GM19397 (cell line): ENCODE results near the gene COL8A2.

Experiments used
- ATAC-seq: cut with Tn5 transposase; IDR thresholded peaks from one replicate; pipeline ENCODE4 v1.9.1; 2021; ENCODE audit warnings: mild to moderate bottlenecking, moderate library complexity; ENCODE audit not compliant: unreplicated experiment

COL8A2 gene

DNA sequence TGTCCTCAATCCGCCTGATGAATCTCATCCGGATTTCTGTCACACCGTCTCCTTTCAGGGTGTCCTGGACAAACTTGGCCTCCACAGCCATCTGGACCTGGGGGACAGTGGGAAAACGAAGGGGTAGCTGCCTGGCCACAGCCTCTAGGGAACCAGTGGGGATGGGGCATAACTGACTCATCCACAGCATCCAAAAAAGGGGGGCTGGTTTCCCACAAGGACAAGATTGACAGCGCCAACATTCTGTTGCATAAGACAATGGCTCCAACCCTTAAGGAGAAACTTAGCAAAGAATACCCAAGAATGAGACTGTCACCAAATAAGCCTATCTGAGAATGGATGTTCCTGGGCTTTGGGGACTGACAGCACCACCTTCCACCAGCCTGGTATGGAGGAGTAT is 12.2 kb upstream of the COL8A2 start:
- no peak for ATAC-seq

DNA sequence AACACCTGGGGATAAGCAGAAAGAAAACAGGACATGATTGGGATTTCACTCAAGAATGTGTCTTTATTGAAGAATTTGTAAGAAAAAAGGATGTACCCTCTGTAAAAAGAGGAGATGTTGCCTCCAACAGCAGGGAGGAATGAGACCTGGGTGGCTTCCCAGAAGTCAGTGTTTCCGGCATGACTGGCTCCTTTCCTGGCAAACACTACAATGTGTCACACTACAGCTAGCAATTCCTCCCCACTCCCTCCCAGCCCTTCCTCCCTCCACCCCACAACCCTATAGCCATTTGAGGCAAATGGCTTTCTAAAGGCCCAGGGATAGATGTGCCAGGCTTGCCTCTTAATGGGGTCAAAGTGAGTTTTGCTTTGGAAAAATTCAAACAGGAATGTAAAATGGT is 11.5 kb upstream of the COL8A2 start:
- ATAC-seq, result no peak

DNA sequence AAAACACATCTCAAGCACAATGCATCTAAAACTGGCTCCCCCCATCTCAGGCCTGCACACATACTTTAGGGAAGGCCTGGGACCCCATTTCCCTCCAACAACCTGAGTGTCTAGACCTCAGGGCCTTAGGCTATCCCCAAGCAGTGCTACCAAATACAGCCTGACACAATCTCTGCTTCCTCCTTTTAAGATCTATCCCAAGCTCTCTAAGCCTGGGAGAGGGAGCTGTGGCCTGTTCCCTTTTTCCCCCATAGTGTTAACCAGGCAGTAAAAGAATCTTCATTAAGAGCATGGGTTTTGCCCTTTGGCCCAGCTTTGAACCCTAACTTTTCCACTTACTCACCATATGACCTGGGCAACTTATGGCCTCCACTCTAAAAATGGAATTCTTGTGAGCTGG is 10.8 kb upstream of the COL8A2 start:
- ATAC-seq, result no peak

DNA sequence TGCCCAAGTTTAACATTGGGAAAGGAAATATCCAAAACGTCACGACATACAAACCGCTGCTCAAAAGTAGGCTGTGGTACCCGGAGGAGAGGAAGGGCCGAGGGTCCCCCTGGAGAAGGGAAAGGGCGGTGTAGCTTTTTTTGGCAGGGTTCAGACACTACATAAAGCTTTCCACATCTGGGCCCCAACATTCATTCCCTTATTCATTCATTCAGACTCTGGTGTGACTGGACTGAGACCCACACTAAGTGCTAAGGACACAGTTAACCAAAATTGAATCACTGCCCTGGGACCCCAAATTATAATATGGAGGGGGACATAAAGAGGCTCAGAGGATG is 10.3 kb upstream of the COL8A2 start:
- no peak for ATAC-seq

DNA sequence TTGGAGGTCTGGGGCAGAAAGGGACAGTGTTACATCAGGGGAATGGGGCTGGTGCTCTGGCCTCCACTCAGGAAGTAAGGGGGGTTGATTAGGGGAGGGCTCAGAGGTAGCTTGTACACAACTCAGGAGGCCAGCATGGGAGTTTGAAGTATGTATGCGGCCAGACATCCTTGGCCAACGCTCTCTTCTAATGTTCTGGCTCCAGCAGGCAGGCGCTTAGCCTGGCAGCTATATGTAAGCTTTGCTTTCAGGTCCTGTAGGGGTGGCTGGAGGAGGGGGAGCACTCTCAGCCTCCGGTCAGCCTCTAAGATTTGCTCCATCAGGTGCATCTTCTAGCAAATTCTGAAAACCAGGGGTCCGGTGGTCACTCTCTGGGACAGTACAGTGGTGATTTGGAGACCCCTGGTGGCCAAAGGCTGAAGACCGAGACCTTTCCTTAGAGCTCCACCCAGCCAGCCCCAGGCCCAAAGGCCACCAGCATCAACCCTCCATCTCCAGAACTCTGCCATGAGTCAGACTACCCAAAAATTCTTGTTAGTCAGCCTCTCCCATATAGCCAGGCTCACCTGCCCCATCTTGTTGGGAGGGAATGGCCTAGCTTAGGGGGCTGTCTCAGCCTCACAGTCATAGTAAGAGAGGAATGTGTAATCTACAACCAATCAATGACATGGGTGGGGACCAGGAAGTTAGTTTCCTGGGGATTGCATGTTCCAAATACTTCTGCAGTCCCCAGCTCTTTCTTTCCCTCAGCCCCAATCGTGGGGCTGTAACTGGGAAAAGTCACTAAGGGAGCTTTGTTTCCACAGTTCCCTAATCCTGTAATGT is 9.7 kb upstream of the COL8A2 start:
- no peak for ATAC-seq

DNA sequence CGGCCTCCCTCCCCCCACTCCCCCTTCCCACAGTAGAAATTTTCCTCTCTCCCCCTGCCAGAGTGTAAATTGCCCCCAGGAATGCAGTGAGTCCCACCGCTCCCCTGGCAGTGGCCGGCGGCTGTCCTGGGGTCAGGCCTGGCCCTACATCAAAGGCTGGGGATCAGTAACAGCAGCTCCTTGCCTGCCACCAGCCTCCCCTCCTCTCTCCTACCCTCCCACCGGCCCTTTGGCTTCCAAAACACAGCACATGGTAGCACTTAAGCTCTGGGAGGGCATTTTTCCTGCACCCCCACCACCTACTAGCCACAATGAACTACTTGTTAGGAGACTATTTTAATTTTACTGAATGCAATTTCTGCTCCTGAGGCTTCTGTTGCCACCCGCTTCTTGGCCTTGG is 9.0 kb upstream of the COL8A2 start:
- no peak for ATAC-seq

DNA sequence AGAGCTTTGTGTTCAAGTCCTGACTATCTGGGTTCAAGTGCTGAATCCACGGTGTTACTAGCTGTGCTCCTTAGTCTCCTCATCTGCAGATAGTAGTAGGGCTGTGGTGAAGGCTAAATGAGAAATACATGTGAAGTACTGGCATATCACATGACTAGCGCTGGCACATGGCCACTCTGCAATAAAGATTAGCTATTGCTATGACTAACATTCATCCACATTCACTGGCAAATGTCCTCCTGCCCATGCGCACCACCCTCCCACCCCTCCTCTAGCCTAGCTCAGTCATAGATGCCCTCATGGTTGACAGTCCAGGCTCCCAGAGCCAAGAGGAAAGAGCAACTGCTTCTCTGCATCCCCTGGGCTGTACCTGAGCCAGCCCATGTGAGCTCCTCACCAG is 8.5 kb upstream of the COL8A2 start:
- ATAC-seq, result no peak

DNA sequence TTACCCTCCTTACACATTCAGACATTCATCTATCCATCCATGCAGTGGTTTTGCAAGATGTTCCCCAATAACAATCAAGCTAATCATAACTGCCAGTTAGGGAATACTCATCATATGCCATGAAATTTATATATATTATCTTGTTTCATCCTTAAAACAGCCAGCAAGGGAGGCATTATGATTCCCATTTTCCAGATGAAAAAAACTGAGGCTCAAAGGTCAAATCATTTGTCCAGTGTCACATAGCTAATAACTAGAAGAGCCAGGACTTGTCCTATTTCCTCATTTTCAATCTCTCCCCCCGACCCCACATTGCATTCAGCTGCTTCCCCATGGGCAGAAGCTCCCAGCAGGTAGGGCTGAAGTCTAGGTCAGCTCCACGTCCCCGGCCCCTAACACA is 7.0 kb upstream of the COL8A2 start:
- no peak for ATAC-seq

DNA sequence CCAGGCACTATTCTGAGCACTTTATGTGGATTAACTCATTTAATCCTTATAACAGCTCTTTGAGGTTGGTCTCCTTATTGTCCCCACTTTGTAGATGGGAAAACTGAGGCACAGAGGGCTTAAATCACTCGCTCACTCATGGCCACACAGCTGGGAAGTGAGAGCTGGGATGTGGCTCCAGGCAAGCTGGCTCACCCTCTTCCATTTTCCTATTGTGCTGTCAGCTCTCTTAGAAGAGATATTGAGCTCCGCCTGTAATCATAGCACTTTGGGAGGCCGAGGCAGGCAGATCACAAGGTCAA is 3.8 kb upstream of the COL8A2 start:
- ATAC-seq, result no peak

DNA sequence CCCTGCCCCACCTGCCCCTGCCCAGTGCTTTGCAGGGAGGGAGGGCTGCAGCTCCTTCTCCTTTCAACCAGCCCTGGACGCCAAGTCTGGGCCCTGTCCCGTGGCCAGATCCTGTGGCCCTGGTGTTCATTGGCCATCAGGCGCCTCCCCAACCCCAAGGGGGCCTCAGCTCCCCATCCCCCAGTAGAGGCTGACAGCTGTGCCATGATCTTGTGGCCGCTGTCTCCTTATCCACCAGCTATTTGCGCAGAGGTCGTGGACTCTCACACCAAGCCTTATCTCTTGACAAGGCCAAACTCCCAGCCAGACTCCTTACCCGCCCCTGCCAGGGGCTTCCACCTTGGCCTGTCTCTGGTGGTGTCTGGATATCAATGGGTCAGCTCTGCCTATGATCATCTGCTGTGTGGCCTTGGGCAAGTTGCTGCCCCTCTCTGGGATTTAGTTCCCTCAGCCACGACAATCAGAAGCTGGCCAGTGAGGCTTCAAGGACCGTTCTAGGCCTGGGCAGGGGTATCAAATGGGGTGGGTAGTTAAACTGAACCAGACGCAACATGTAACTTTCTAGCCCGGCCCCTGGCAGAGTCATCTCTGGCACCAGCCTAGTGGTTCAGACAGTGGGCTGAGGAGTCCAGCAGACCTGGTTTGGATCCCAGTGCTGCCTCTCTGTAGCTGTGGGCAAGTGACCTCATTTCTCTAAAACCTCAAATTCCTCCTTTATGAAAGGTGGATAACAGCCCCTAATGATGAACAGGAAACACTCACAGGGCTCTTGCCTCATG is 3.3 kb upstream of the COL8A2 start:
- ATAC-seq, result no peak

DNA sequence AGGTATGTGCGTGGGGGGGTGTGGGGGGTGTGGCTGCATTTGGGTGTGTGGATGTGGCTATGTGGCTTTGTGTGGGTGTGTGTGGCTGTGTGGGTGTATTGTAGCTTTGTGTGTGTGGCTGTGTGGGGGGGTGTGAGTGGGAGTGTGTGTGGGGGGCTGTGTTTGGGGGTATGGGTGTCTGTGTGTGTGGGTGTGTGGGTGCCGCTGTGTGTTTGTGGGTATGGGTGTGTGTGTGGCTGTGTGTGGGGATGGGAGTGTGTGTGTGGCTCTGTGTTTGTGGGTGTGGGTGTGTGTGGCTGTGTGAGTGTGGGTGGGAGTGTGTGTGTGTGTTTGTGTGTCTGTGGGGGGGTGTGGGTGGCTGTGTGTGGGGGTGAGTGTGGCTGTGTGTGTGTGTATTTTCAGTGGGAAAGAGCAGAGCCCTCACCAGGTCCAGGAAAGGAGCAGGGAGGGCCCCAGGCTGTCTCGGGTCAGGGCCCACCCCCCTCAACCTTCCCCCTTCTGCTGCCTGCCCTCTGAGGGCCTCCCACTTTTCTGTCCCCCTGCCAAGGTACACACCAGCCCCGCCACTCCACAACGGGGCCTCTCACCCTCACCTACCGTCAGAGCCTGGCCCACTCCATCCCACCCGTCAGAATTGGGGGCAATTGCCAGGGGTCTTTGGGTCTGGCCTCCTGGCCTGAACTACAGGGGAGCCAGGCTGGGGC is 1.9 kb upstream of the COL8A2 start:
- ATAC-seq, result no peak

DNA sequence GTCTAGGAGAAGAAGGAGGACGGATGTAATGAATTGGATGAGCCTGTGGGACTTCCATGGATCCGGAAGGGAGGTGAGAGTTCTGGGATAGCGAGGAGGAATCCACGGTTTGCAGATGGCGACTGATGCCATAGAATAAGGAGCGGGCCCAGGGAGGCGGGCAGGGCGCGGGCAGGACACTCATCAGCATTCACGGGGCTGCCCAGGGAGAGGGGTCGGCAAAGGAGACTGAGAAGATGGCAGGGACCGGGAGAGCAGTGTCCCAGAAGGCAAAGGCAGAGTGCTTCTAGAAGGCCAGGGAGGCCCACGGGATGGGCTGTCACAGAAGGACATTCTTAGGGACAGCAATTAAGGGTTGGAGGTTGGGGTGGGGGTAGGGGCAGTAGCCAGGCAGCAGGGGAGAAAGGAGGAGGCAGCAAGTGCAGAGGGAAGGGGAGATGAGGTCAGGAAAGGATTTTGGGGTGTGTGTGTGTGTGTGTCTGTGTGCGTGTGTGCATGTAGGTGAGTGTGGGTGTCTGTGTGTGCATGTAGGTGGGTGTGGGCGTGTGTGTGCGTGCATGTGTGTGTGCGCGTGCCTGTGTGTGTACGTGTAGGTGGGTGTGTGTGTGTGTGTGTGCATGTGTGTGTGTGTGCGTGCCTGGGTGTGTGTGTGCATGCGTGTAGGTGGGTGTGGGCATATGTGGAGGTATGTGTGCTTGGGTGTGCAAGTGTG is 1.1 kb upstream of the COL8A2 start:
- no peak for ATAC-seq

DNA sequence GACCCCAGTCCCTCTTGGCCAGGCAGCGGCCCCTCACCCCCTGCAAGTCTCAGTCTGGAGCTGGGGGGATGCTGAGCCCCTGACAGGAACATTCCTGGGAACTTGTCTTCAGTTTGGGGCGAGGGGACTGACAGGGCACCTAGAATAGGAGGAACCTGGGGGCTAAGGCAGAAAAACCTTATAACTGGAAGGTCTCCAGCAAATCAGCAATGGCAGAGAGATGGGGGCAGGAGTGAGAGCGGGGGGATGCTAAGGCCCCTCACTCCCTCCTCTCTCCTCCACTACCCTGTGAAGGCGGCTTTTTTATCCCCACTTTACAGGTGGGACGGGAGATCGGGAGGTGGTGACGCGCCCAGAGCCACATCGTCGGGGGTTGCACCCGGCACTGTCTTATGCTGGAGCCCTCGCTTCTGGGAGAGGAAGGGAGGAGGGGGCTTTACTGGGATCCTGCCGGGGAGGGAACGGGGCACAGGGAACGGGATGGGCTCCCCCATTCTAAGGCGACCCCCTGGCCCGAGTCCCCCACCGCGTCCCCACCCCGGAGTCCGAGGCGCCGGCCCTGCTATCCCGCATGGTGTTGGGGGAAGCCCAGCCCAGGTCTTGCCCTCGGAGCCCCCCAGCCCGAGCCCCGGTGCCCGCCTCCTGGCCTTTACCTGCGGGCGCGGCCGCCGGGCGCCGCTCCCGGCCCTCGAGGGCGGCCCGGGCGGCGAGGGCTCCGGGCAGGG is 456 bp downstream of the COL8A2 start:
- ATAC-seq, result no peak

DNA sequence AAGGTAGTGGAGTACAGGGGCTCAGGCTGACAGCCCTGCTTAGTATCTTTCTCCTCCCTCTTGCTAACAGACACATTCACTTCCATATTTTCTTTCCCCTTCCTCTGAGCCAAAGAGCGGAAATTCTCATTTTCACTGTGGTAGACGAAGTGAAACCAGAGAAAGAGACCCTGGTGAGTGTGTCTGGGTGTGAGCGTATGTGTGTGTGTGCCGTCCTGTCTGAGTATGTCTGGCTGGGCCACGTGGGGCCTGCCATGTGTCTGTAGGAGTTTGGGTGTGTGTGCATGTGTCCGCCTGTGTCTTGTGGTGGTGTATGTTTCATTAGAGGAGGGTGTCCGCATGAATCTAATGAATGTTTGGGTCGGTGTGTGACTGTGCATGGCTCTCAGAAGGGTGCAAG is 1.7 kb downstream of the COL8A2 start:
- ATAC-seq, result no peak

DNA sequence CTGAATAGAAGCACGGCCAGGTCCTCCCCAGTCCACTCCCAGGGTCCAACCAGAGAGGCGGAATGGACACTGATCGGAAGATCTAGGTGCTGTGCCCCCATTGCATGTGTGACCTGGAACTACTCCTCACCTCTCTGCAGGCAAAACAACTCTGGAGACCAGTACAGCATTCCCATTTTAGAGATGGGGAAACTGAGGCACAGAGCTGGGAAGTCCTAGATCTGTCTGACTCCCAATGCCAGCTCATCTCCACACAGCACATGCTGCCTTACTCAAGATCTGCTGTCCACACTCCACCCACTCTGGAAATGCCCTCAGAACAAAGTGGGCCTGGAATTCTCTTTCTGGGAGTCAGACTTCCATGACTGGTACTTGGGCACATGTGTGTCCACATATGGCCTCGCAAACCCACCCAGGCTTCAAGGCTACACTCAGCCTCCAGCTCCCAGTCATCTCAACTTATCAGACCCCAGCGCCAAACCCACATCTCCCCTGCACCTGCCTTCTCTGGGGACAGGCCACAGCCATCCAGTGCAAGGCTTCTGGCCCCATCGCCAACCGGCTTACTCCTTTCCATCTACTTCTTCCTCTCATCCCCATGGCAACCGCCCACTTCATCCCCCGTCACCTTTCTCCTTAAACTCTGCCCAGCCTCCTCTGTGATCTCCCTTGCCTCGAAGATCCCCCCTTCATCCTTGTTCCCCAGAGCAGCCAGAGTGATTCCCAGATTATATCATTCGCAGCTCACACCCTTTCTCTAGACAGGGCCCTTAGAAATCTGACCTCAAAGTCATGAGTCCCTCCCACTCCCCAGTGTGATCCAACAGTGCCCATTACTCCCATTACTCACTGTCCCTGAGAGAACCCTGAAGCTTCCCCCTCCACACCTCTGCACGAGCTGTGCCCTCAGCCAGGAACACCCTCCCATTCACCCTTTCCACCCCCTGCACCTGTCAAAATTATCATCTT is 2.7 kb downstream of the COL8A2 start:
- ATAC-seq, result no peak

DNA sequence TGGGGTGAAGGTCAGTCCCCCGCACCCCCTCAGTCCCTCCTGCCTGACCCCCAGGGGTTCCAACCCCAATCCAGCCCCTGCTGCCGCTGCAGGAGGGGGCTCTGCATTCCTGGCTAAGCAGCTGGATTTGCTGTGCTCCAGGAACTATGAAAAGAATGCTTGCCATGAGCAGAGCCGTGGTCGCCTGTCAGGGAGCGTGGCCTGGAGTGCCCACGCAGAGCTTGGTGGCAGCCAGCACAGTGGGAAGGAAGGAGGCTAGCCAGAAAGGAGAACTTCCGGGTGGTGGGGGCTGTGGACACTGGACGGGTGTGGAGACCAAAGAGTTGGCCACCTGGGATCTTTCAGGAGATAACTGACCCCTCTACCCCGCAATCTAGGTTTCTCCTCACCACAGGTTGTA is 5.6 kb downstream of the COL8A2 start:
- no peak for ATAC-seq

DNA sequence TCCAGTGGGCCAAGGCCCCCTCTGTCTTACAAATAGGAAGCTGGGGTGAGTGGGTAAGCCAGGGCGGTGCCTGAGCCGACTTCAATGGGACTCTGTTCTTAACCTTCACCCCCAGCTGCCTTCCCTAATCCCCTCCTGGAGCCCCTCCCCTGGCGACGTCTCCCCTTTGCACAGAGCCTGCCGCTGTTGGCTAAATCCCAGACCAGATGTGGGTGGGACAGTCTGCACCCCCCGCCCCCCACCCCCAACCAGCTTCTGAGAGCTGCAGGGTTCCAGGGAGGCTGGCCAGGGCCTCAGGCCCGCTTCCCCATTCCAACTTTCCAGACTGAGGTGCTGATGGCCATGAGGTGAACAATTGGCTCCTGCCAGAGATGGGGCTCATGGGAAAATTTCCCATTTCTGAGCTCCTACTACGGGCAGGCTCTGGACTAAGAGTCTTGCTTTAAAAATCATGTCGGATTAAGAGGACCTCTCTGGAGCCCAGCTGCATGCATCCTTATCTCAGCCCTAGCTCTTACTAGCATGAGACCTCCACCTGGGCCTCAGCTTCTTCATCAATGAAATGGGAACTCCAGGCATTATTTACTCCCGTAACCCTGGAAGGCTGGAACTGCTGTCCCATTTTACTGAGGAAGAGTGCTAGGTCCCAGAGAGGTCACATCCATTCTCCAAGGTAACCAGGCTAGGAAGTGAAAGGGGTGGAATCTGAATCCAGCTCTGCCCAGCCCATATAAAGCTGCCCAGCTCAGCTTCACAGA is 6.4 kb downstream of the COL8A2 start:
- ATAC-seq, result no peak

DNA sequence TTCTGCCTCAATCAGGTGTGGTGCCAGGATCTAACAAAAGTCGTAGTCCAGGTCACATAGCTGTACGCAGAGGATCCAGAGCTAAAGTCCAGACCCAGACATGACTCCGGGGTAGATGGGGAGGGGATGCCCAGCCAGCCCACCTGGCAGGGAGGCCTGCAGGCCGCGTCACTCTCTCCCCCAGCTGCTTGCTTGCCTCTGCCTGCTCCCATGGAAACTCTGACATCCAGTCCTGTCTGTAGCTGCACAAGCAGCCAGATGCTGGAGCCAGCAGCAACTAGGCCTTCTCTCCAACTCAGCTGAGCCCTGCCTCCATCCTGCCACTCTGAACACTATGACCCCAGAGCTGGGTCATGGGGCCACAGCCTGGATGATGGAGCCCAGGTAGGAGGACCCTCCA is 8.1 kb downstream of the COL8A2 start:
- ATAC-seq, result no peak

DNA sequence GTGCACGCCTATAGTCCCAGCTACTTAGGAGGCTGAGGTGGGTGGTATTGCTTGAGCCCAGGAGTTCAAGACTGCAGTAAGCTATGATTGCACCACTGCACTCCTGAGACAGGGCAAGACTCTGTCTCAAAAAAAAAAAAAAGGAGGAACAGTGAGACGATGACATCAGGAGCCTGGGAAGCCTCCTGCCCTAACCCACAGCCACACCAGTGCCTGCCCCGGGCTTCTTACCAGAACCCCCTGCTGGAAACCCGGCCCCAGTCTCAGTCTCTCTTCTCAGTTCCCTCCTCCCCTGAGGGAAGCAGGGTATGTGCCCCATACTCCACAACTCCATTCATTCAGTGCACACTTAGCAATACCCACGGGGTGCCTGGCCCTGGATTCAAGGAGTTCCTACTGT is 9.1 kb downstream of the COL8A2 start:
- ATAC-seq, result no peak
